Muscle of leg (tissue), 16 donors: Measurements from ENCODE around the gene SRP72. TPM values are rescaled to one million over a fixed set of nuclear protein-coding genes. Genes with fewer than 3 reads are reported as not detected.

Experiments used
- DNase-seq: peaks from one replicate; pipeline ENCODE4 v3.0.0; 2013
- H3K27ac ChIP-seq: one replicate; pipeline ENCODE4 v1.5.1; 2013; ENCODE audit warnings: mild to moderate bottlenecking, low read length, control low read depth
- H3K27me3 ChIP-seq: one replicate; pipeline ENCODE4 v1.6.1; 2013; ENCODE audit warnings: low read length; ENCODE audit not compliant: control insufficient read depth, insufficient read depth
- H3K36me3 ChIP-seq: one replicate; pipeline ENCODE4 v1.6.1; 2013; ENCODE audit warnings: low read length; ENCODE audit not compliant: control insufficient read depth, insufficient read depth
- H3K4me1 ChIP-seq: one replicate; pipeline ENCODE4 v1.6.1; 2013; ENCODE audit warnings: low read length; ENCODE audit not compliant: control insufficient read depth, insufficient read depth
- H3K4me3 ChIP-seq: one replicate; pipeline ENCODE4 v1.5.1; 2013; ENCODE audit warnings: low read length, control low read depth
- H3K9me3 ChIP-seq: replicated peaks from 2 replicates; pipeline ENCODE4 v1.6.1; 2013; ENCODE audit warnings: low read depth, low read length; ENCODE audit not compliant: control insufficient read depth
- WGBS: methylation state at CpG from one replicate; pipeline ENCODE4 v1.1.5; 2013; ENCODE audit warnings: missing lambda C conversion rate; ENCODE audit not compliant: insufficient coverage; 5-methylcytosine and 5-hydroxymethylcytosine counted together
- long read RNA-seq, 11 donors: transcript quantifications; one replicate each; lab custom pipeline, GENCODE V29; 2026
- polyA plus RNA-seq, 8 donors: library from polyadenylated mRNA; unstranded; fragments of 120-200 nt; gene quantifications; one replicate each; pipeline versions ENCODE4 v1.2.1 to v1.2.3, GENCODE V29; 2013; ENCODE audit warnings: inconsistent platforms in 1 of 8, low replicate concordance in 1 of 8; ENCODE audit not compliant: insufficient read length in 8 of 8, insufficient read depth in 1 of 8
- total RNA-seq: library from RNA; stranded (reverse); fragments of 120-200 nt; gene quantifications from one replicate; pipeline ENCODE4 v1.2.4, GENCODE V29; 2013

SRP72 gene, protein sequence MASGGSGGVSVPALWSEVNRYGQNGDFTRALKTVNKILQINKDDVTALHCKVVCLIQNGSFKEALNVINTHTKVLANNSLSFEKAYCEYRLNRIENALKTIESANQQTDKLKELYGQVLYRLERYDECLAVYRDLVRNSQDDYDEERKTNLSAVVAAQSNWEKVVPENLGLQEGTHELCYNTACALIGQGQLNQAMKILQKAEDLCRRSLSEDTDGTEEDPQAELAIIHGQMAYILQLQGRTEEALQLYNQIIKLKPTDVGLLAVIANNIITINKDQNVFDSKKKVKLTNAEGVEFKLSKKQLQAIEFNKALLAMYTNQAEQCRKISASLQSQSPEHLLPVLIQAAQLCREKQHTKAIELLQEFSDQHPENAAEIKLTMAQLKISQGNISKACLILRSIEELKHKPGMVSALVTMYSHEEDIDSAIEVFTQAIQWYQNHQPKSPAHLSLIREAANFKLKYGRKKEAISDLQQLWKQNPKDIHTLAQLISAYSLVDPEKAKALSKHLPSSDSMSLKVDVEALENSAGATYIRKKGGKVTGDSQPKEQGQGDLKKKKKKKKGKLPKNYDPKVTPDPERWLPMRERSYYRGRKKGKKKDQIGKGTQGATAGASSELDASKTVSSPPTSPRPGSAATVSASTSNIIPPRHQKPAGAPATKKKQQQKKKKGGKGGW
- total RNA-seq = 49.3 TPM
- polyA plus RNA-seq = 10 to 100 TPM; 51.9 to 88.6 (median 77.4) TPM
- long read RNA-seq, donor 1, full-length matches to known transcripts = 14 of 14 reads
- long read RNA-seq, donor 1, partial matches to known transcripts = 0 of 14 reads
- long read RNA-seq, donor 1, other reads (novel, unspliced or antisense) = 0 of 14 reads
- long read RNA-seq, donor 2, partial matches to known transcripts = 0 of 4 reads
- long read RNA-seq, donor 2, other reads (novel, unspliced or antisense) = 0 of 4 reads
- long read RNA-seq, donor 3, full-length matches to known transcripts = 12 of 22 reads
- long read RNA-seq, donor 3, partial matches to known transcripts = 10 of 22 reads
- long read RNA-seq, donor 3, other reads (novel, unspliced or antisense) = 0 of 22 reads
- long read RNA-seq, donor 4, full-length matches to known transcripts = 5 of 23 reads
- long read RNA-seq, donor 4, partial matches to known transcripts = 18 of 23 reads
- long read RNA-seq, donor 4, other reads (novel, unspliced or antisense) = 0 of 23 reads
- long read RNA-seq, donor 5, full-length matches to known transcripts = 24 of 67 reads
- long read RNA-seq, donor 5, partial matches to known transcripts = 43 of 67 reads
- long read RNA-seq, donor 5, other reads (novel, unspliced or antisense) = 0 of 67 reads
- long read RNA-seq, donor 6, full-length matches to known transcripts = 17 of 32 reads
- long read RNA-seq, donor 6, partial matches to known transcripts = 15 of 32 reads
- long read RNA-seq, donor 6, other reads (novel, unspliced or antisense) = 0 of 32 reads
- long read RNA-seq, donor 7, full-length matches to known transcripts = 20 of 48 reads
- long read RNA-seq, donor 7, partial matches to known transcripts = 28 of 48 reads
- long read RNA-seq, donor 7, other reads (novel, unspliced or antisense) = 0 of 48 reads
- long read RNA-seq, donor 8, full-length matches to known transcripts = 13 of 49 reads
- long read RNA-seq, donor 8, partial matches to known transcripts = 36 of 49 reads
- long read RNA-seq, donor 8, other reads (novel, unspliced or antisense) = 0 of 49 reads
- long read RNA-seq, donor 9, full-length matches to known transcripts = 7 of 31 reads
- long read RNA-seq, donor 9, partial matches to known transcripts = 24 of 31 reads
- long read RNA-seq, donor 9, other reads (novel, unspliced or antisense) = 0 of 31 reads
- long read RNA-seq, donor 10, full-length matches to known transcripts = 20 of 29 reads
- long read RNA-seq, donor 10, partial matches to known transcripts = 9 of 29 reads
- long read RNA-seq, donor 10, other reads (novel, unspliced or antisense) = 0 of 29 reads
- long read RNA-seq, donor 11, full-length matches to known transcripts = 19 of 31 reads
- long read RNA-seq, donor 11, partial matches to known transcripts = 12 of 31 reads
- long read RNA-seq, donor 11, other reads (novel, unspliced or antisense) = 0 of 31 reads

DNA sequence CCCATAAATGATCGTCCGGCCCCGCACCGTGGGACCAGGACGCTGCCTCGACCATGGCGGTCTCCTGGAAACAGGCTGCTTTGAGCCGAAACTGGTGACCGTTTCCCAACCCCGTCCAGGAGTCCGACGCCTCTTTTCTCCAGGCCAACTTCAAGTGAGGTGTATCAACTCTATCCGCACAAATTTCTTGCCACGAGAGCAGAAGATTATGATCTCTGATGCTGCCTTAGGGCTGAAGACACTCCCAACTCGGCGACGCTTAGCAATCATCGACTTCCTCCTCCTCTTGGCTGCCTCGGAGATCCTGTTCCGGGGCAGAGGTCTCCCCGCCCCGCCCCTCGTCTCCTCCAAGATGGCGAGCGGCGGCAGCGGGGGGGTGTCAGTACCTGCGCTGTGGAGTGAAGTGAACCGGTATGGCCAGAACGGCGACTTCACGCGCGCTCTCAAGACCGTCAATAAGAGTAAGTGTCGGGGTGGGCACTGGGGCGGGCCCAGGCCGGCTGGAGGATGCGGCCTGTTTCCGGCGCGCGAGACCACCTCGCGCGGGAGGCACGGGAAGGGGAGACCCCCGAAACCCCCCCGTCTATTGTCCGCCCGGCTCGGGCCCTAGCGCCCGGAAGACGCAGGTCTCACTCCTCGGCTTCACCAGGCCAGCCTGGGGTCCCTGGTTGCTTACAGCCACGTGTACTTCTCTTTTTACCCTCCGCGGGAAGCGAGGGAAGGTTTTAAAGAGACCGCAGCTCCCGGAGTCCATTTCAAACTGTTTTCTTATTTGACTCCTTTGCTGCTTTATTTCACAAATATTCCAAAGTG, at the start of gene SRP72:
Gene SRP72, plus strand, starts transcription at position 334 of the 813 bp plus-strand sequence. Its CDS starts 19 bp downstream, at position 353.
- Histone ChIP-seq H3K36me3 (peaks cover 9% of the 10 kb centered on the region), H3K9me3 (no peaks in the 10 kb centered on the region), H3K4me1 (peaks cover 11% of the 10 kb centered on the region), H3K4me3 (peak within 1 kb of the TSS; percentile 87), H3K27me3 (no peaks in the 10 kb centered on the region), H3K27ac (peak within 1 kb of the TSS; percentile 94)
- peak; percentile 98 for DNase-seq
- 0% methylated on average over 47 of the region's 62 CpGs for WGBS

DNA sequence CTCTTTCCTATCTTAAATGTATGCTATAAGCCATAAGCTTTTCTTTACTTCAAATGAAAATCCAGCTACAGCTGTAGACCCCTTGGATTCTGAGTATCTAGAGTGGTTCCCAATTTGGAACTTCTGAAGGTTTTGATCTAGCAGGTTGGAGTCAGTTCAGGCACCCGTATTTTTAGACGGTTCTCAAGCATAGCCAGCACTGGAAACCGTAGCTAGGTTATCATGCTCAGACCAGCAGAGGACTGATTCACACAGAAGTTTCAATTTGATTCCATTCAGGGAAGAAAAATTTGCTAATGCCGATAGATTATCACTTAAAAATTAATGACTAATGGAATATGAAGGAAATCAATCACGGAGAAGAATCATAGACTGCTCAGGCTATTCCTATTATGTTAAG, 43.2 kb upstream of the SRP72 start:
- WGBS = 60% methylated on average over 2 of the region's 5 CpGs
- no peak overlapping the region for H3K4me3 ChIP-seq
- no peaks in the 10 kb centered on the region for H3K4me1 ChIP-seq
- no peak overlapping the region for H3K27ac ChIP-seq
- H3K36me3 ChIP-seq = peaks cover 3% of the 10 kb centered on the region
- no peaks in the 10 kb centered on the region for H3K27me3 ChIP-seq
- H3K9me3 ChIP-seq = no peaks in the 10 kb centered on the region
- DNase-seq = no peak

DNA sequence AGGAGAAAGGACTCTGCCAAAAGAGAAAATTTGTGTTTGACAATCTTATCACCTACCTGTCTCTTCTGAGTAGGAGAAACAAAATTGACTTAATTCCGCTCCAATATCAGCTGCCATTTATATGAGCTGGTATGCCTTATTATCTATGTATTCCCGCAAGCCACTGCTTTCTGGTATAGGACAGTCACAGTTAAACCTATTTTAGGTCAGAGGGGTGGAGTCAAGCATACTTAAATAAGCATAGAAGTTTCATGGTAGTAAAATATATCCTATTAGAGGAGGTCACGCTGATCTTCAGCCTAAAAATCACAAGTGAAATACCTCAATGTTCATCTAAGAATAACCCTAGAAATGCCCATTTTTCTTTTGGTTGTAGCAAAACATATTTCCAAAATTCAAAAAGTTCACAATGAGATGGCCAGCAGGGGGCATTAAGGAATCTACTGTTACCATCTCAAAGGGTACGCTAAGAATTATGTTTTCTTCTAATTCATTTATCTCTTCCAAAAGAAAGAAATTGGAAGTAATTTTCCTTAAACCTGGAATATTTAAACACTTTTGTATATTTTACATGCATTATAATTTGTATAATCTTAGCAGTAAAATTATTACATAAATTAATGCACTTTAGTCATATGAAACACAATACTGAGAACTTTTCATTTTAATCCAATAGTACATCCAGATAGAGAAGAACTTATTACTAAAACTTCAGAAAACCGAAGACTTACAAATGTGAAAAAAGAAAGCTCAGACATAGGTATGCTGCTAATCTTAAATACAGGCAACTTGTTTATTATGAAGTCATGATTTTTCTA, 42.5 kb upstream of the SRP72 start:
- DNase-seq = peak; percentile 54
- Histone ChIP-seq H3K4me3 (no peak overlapping the region), H3K36me3 (peaks cover 3% of the 10 kb centered on the region), H3K27me3 (no peaks in the 10 kb centered on the region), H3K9me3 (no peaks in the 10 kb centered on the region), H3K4me1 (no peaks in the 10 kb centered on the region), H3K27ac (no peak overlapping the region)
- WGBS = no CpG with 5 or more reads among the region's 5 CpGs

DNA sequence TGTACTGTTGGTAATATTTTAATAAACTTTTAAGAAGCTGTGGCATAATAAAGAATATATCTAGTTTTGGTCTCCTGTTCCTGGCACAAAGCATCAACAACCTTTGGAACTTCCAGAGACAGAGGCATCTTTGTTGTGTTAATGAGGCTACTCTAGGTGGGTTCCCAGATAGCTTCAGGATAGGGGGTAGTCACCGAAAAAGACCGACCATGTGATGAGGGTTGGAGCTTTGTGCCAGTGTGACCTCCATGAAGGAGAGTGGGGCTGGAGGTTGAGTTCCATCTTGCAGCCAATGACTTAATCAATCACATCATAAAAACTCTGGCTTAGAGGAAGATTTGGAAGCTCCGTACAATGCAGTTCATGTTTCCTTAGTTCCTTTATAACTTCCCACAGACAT, 41.9 kb upstream of the SRP72 start:
- 100% methylated on average over 1 of the region's 3 CpGs for WGBS
- H3K4me3 ChIP-seq = no peak overlapping the region
- no peaks in the 10 kb centered on the region for H3K9me3 ChIP-seq
- H3K27ac ChIP-seq = no peak overlapping the region
- no peaks in the 10 kb centered on the region for H3K4me1 ChIP-seq
- DNase-seq = no peak
- no peaks in the 10 kb centered on the region for H3K27me3 ChIP-seq
- H3K36me3 ChIP-seq = peaks cover 3% of the 10 kb centered on the region

DNA sequence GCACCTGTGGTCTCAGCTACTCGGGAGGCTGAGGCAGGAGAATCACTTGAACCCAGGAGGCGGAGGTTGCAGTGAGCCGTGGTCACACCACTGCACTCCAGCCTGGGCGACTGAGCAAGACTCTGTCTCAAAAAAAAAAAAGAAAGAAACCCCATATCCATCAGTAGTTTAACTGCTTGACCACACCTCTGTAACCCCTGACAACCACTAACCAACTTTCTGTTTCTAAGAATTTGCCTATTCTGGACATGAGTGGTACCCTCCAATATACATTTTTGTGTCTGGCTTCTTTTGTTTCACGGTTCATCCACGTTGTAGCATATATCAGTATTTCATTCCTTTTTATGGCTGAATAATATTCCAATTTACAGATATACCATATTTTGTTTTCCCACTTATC, 41.1 kb upstream of the SRP72 start:
- H3K4me1 ChIP-seq = no peaks in the 10 kb centered on the region
- WGBS = no CpG with 5 or more reads among the region's 6 CpGs
- H3K27me3 ChIP-seq = no peaks in the 10 kb centered on the region
- DNase-seq = no peak
- H3K27ac ChIP-seq = no peak overlapping the region
- H3K9me3 ChIP-seq = no peaks in the 10 kb centered on the region
- no peak overlapping the region for H3K4me3 ChIP-seq
- peaks cover 3% of the 10 kb centered on the region for H3K36me3 ChIP-seq

DNA sequence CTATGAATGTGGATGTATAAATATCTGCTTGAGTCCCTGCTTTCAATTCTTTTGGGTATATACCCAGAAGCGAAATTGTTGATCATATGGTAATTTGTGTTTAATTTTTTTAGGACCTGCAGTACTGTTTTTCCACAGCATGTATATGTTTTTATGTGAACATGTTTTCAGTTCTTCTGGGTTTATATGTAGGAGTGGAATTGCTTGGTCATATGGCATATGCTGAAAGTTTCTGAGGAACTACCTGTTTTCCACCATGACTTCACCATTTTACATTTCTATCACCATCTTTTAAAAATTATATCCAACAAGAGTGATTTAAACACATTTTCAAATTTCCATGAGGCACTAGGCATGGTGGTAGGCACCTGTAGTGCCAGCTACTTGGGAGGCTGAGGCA, 40.2 kb upstream of the SRP72 start:
- Histone ChIP-seq H3K4me3 (no peak overlapping the region), H3K36me3 (no peaks in the 10 kb centered on the region), H3K9me3 (no peaks in the 10 kb centered on the region), H3K27me3 (no peaks in the 10 kb centered on the region), H3K27ac (no peak overlapping the region), H3K4me1 (no peaks in the 10 kb centered on the region)
- WGBS = no CpG with 5 or more reads among the region's 1 CpG
- DNase-seq = no peak

DNA sequence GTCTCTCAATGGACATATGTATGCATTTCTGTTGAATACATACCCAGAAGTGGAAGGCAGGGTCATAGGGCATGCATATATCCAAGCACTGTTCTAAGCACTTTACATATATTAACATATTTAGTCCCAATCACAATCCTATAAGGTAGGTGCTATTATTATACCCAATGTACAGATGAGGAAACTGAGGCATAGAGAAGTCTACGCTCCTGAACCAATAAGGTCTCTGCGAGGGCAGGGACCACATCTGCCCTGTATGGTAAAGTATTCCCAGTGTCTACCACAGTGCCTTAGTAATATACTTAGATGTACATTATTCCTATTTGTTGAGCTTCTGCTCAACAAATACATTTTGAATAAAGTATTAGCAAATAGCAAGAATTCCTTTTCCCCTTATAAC, 37.2 kb upstream of the SRP72 start:
- Histone ChIP-seq H3K27ac (no peak overlapping the region), H3K9me3 (no peaks in the 10 kb centered on the region), H3K4me3 (no peak overlapping the region), H3K36me3 (no peaks in the 10 kb centered on the region), H3K4me1 (peaks cover 5% of the 10 kb centered on the region), H3K27me3 (no peaks in the 10 kb centered on the region)
- no peak for DNase-seq
- WGBS = no CpG with 5 or more reads among the region's 2 CpGs

DNA sequence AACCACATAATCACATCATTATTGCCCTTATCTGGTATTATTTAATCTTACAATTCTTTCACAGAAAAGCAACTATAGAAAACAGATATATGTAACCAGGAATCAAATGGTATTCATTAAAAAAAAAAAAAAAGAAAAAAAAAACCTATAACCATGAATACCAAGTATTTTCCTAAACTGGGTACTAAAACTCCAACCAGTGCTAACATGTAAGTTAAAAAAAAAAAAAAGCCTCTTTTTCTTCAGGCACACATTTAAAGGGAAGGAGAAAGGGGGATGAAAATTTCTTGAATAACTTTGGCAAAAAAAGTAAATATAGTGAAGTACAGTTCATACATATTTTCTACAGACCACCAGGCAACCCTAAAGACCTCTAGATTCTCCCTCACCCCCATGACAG, 34.1 kb upstream of the SRP72 start:
- Histone ChIP-seq H3K27me3 (no peaks in the 10 kb centered on the region), H3K4me1 (peaks cover 5% of the 10 kb centered on the region), H3K36me3 (no peaks in the 10 kb centered on the region), H3K4me3 (no peak overlapping the region), H3K27ac (no peak overlapping the region), H3K9me3 (no peaks in the 10 kb centered on the region)
- DNase-seq = no peak
